ENCODE results near the gene ZFAND3.

- TF ChIP-seq CTCF (IDR thresholded peaks at IDR 0.05) (no peak), POLR2A (IDR thresholded peaks at IDR 0.05) (no peak)
Observed at GRCh38 chr6:37787216-37787615, 32.3 kb upstream of the ZFAND3 start.

Measured in testis (tissue), 2 donors.